Gastrocnemius medialis (tissue), 4 donors: ENCODE measurements around the gene FDX1. TPM values are rescaled to one million over a fixed set of nuclear protein-coding genes. Genes with fewer than 3 reads are reported as not detected.

Experiments
- ATAC-seq, 2 donors: fragments of 150-250 bp; one replicate each; pipeline ENCODE4 v1.9.1; 2016
- DNase-seq, 2 donors: peaks; one replicate each; pipeline ENCODE4 v3.0.0-alpha.2; 2019
- H3K27ac ChIP-seq, 4 donors: fragments of 200-600 bp; sonication (generic); 1 replicate in 1 of 4; 2 replicates in 3 of 4; pipeline ENCODE4 v1.5.1; 2016 to 2018; ENCODE audit warnings: mild to moderate bottlenecking in 2 of 4, moderate library complexity in 1 of 4
- H3K27me3 ChIP-seq, 3 donors: fragments of 200-600 bp; sonication (generic) in 2 of 3; 1 replicate in 1 of 3; 2 replicates in 2 of 3; pipeline versions ENCODE4 v1.5.1 to v1.6.0; 2016 to 2019; ENCODE audit warnings: mild to moderate bottlenecking in 1 of 3, moderate library complexity in 1 of 3
- H3K36me3 ChIP-seq, 2 donors: fragments of 200-600 bp; sonication (generic) in 1 of 2; one replicate each; pipeline ENCODE4 v1.5.1; 2017 to 2018
- H3K4me1 ChIP-seq, 2 donors: fragments of 200-600 bp; sonication (generic) in 1 of 2; one replicate each; pipeline ENCODE4 v1.5.1; 2016 to 2017; ENCODE audit warnings: mild to moderate bottlenecking in 2 of 2
- H3K4me3 ChIP-seq, 4 donors: fragments of 200-600 bp; sonication (generic) in 3 of 4; 1 replicate in 1 of 4; 2 replicates in 3 of 4; pipeline ENCODE4 v1.5.1; 2016 to 2019; ENCODE audit warnings: mild to moderate bottlenecking in 2 of 4
- H3K9me3 ChIP-seq, 3 donors: fragments of 200-600 bp; sonication (generic) in 2 of 3; 1 replicate in 1 of 3; 2 replicates in 2 of 3; pipeline ENCODE4 v1.5.1; 2016 to 2019
- CTCF ChIP-seq, 5 experiments: fragments of 450-650 bp in 3 of 5; fragments of 200-600 bp in 2 of 5; sonication (generic) in 2 of 5; IDR thresholded peaks in 4 of 5; conservative IDR thresholded peaks in 1 of 5; 1 replicate in 4 of 5; 2 replicates in 1 of 5; pipeline ENCODE4 v1.5.1; 2016 to 2019; ENCODE audit warnings: antibody characterized with exemption in 5 of 5, mild to moderate bottlenecking in 3 of 5, moderate library complexity in 3 of 5
- POLR2A ChIP-seq, 2 donors: fragments of 450-650 bp; IDR thresholded peaks; one replicate each; pipeline ENCODE4 v1.6.1; 2017; ENCODE audit warnings: antibody characterized with exemption in 2 of 2, mild to moderate bottlenecking in 2 of 2, moderate library complexity in 2 of 2
- in situ Hi-C, 4 donors: fragments of 200-750 bp; cut with MboI; loops; one replicate each; pipeline versions ENCODE4 v1.15.0 to v1.8.0; 2017; ENCODE audit warnings: low sequenced_read_pairs in 4 of 4
- intact Hi-C: fragments of 100-400 bp; cut with DNase I; formaldehyde crosslinking; loops from one replicate; pipeline ENCODE4 v1.15.1; 2023; ENCODE audit warnings: low total_unique reads
- total RNA-seq, 4 donors: library from RNA; depleted of rRNA; stranded (reverse); fragments of >200 nt; gene quantifications; one replicate each; pipeline versions ENCODE4 v1.1.0 to v1.2.3, GENCODE V29; 2016

Gene FDX1
- total RNA-seq, 4 donors from 2014 or later, result 13.3 to 25.0 (median 21.3) TPM

GRCh38 chr11:110493346-110493745 lies 63.6 kb downstream of the FDX1 start:
- no peaks in the 10 kb centered on the region for H3K27me3 ChIP-seq
- no peak overlapping the region for H3K27ac ChIP-seq
- in situ Hi-C loops (no loop called here), intact Hi-C loops (no loop called here)
- no peaks in the 10 kb centered on the region for H3K36me3 ChIP-seq
- H3K4me3 ChIP-seq, result no peak overlapping the region
- H3K9me3 ChIP-seq, result no peaks in the 10 kb centered on the region
- TF ChIP-seq CTCF (IDR thresholded peaks at IDR 0.05 in 4 of 5, conservative IDR thresholded peaks at IDR 0.05 in 1 of 5), result no peak
- no peak for TF ChIP-seq POLR2A (IDR thresholded peaks at IDR 0.05)
- no peak for DNase-seq
- no peak for ATAC-seq
- no peaks in the 10 kb centered on the region for H3K4me1 ChIP-seq

GRCh38 chr11:110497231-110497978 lies 67.7 kb downstream of the FDX1 start:
- no peak overlapping the region for H3K27ac ChIP-seq

GRCh38 chr11:110501428-110501827 lies 71.7 kb downstream of the FDX1 start:
- H3K4me1 ChIP-seq, result no peaks in the 10 kb centered on the region
- no peak for DNase-seq
- intact Hi-C loops (no loop called here), in situ Hi-C loops (no loop called here)
- H3K36me3 ChIP-seq, result no peaks in the 10 kb centered on the region
- no peak for TF ChIP-seq CTCF (IDR thresholded peaks at IDR 0.05 in 4 of 5, conservative IDR thresholded peaks at IDR 0.05 in 1 of 5)
- TF ChIP-seq POLR2A (IDR thresholded peaks at IDR 0.05), result no peak
- no peak overlapping the region for H3K27ac ChIP-seq
- no peak overlapping the region for H3K4me3 ChIP-seq
- H3K27me3 ChIP-seq, result no peaks in the 10 kb centered on the region
- no peak for ATAC-seq
- no peaks in the 10 kb centered on the region for H3K9me3 ChIP-seq

More at GRCh38 chr11:110497231-110497978, 67.7 kb downstream of the FDX1 start:
- Histone ChIP-seq H3K36me3 (no peaks in the 10 kb centered on the region), H3K4me3 (no peak overlapping the region), H3K9me3 (no peaks in the 10 kb centered on the region), H3K27me3 (no peaks in the 10 kb centered on the region), H3K4me1 (no peaks in the 10 kb centered on the region)
- DNase-seq (peak in 1 of 2 donors; percentile 30), ATAC-seq (peak; percentile 74 to 89)
- TF ChIP-seq CTCF (IDR thresholded peaks at IDR 0.05 in 4 of 5, conservative IDR thresholded peaks at IDR 0.05 in 1 of 5), result no peak
- TF ChIP-seq POLR2A (IDR thresholded peaks at IDR 0.05), result no peak
- intact Hi-C loops (no loop called here), in situ Hi-C loops (no loop called here)

- no peak overlapping the region for H3K4me3 ChIP-seq
- no peaks in the 10 kb centered on the region for H3K4me1 ChIP-seq
- no peak overlapping the region for H3K27ac ChIP-seq
- no peaks in the 10 kb centered on the region for H3K9me3 ChIP-seq
- in situ Hi-C loops (no loop called here), intact Hi-C loops (no loop called here)
- H3K27me3 ChIP-seq, result no peaks in the 10 kb centered on the region
- DNase-seq (peak in 1 of 2 donors; percentile 26), ATAC-seq (no peak)
- H3K36me3 ChIP-seq, result no peaks in the 10 kb centered on the region
- TF ChIP-seq CTCF (IDR thresholded peaks at IDR 0.05 in 4 of 5, conservative IDR thresholded peaks at IDR 0.05 in 1 of 5), result no peak
- no peak for TF ChIP-seq POLR2A (IDR thresholded peaks at IDR 0.05)
Measured at GRCh38 chr11:110505528-110506284, 76.0 kb downstream of the FDX1 start.
